Gastroesophageal sphincter (tissue), 4 donors: ENCODE data around the gene FOXQ1. TPM values are rescaled to one million over a fixed set of nuclear protein-coding genes. Genes with fewer than 3 reads are reported as not detected.

Experiments used
- ATAC-seq: fragments of 150-250 bp; one replicate; pipeline ENCODE4 v1.9.1; 2016; ENCODE audit warnings: mild to moderate bottlenecking, moderate library complexity
- H3K27ac ChIP-seq, 4 donors: fragments of 200-600 bp; sonication (generic) in 3 of 4; 1 replicate in 3 of 4; 2 replicates in 1 of 4; pipeline ENCODE4 v1.5.1; 2016 to 2019
- H3K27me3 ChIP-seq: fragments of 200-600 bp; sonication (generic); one replicate; pipeline ENCODE4 v1.5.1; 2019
- H3K36me3 ChIP-seq, 2 donors: fragments of 200-600 bp; sonication (generic); one replicate each; pipeline ENCODE4 v1.5.1; 2019; ENCODE audit warnings: control low read depth in 1 of 2
- H3K4me1 ChIP-seq, 3 donors: fragments of 200-600 bp; sonication (generic); 1 replicate in 2 of 3; 2 replicates in 1 of 3; pipeline ENCODE4 v1.5.1; 2016 to 2019; ENCODE audit warnings: control low read depth in 2 of 3
- H3K4me3 ChIP-seq, 2 donors: fragments of 200-600 bp; sonication (generic); one replicate each; pipeline ENCODE4 v1.5.1; 2019; ENCODE audit warnings: mild to moderate bottlenecking in 1 of 2, moderate library complexity in 1 of 2
- H3K9me3 ChIP-seq, 3 donors: fragments of 200-600 bp; sonication (generic); one replicate each; pipeline ENCODE4 v1.5.1; 2017 to 2019; ENCODE audit warnings: control low read depth in 2 of 3
- CTCF ChIP-seq, 4 experiments: fragments of 200-600 bp in 2 of 4; fragments of 450-650 bp in 2 of 4; sonication (generic) in 1 of 4; IDR thresholded peaks; one replicate each; pipeline ENCODE4 v1.5.1; 2017 to 2019; ENCODE audit warnings: antibody characterized with exemption in 4 of 4, mild to moderate bottlenecking in 2 of 4, moderate library complexity in 2 of 4
- EP300 ChIP-seq: sonication (generic); formaldehyde crosslinking; IDR thresholded peaks from one replicate; pipeline ENCODE4 v1.6.1; 2017; ENCODE audit warnings: antibody characterized with exemption, mild to moderate bottlenecking
- POLR2A ChIP-seq, 2 donors: fragments of 450-650 bp; IDR thresholded peaks; one replicate each; pipeline ENCODE4 v1.6.1; 2017; ENCODE audit warnings: antibody characterized with exemption in 2 of 2, mild to moderate bottlenecking in 2 of 2, moderate library complexity in 1 of 2
- POLR2AphosphoS5 ChIP-seq: sonication (generic); formaldehyde crosslinking; IDR thresholded peaks from one replicate; pipeline ENCODE4 v1.6.1; 2017; ENCODE audit warnings: antibody characterized with exemption
- WGBS, 2 donors: methylation state at CpG; one replicate each; pipeline ENCODE4 v1.1.5; 2018; ENCODE audit warnings: low coverage in 1 of 2; 5-methylcytosine and 5-hydroxymethylcytosine counted together
- total RNA-seq, 4 donors: library from RNA; depleted of rRNA; stranded (reverse); fragments of >200 nt; gene quantifications; one replicate each; pipeline ENCODE4 v1.1.0, GENCODE V29; 2016

FOXQ1 gene
- total RNA-seq, 4 donors from 2014 or later, result 0.40 to 7.0 (median 4.5) TPM

- ATAC-seq, result peak; percentile 38
- Histone ChIP-seq H3K4me1 (peaks cover 9 to 66% (median 28%) of the 10 kb centered on the region in 3 donors), H3K36me3 (no peaks in the 10 kb centered on the region), H3K27ac (peak overlapping the region in 3 of 4 donors; percentile 53 to 68 (median 59)), H3K4me3 (no peak overlapping the region), H3K27me3 (no peaks in the 10 kb centered on the region), H3K9me3 (peaks cover 0 to under 1% (median 0%) of the 10 kb centered on the region in 3 donors)
- 82% methylated on average over 6 of the region's 7 CpGs; no CpG with 5 or more reads in 1 of the 2 donors for WGBS, 2 donors
- no peak for TF ChIP-seq POLR2A (IDR thresholded peaks at IDR 0.05)
- no peak for TF ChIP-seq CTCF (IDR thresholded peaks at IDR 0.05)
- TF ChIP-seq EP300, result no peak
- no peak for TF ChIP-seq POLR2AphosphoS5
These were observed 13.0 kb downstream of the FOXQ1 start for GRCh38 chr6:1324936-1325335.

GRCh38 chr6:1325461-1326309, 13.8 kb downstream of the FOXQ1 start:
- no peak overlapping the region for H3K4me3 ChIP-seq
- H3K27ac ChIP-seq, result peak overlapping the region; percentile 5 to 68 (median 56)
- TF ChIP-seq EP300, result no peak
- no peaks in the 10 kb centered on the region for H3K27me3 ChIP-seq
- H3K9me3 ChIP-seq, result peaks cover 0 to 7% (median 0%) of the 10 kb centered on the region in 3 donors
- peaks cover 9 to 66% (median 28%) of the 10 kb centered on the region in 3 donors for H3K4me1 ChIP-seq
- H3K36me3 ChIP-seq, result no peaks in the 10 kb centered on the region
- ATAC-seq, result peak; percentile 85
- 50 to 69% methylated on average over 4 to 5 of the region's 6 CpGs for WGBS, 2 donors

- Histone ChIP-seq H3K36me3 (no peaks in the 10 kb centered on the region), H3K9me3 (peaks cover 0 to 7% (median 0%) of the 10 kb centered on the region in 3 donors), H3K4me1 (peaks cover 9 to 64% (median 28%) of the 10 kb centered on the region in 3 donors), H3K27me3 (no peaks in the 10 kb centered on the region), H3K4me3 (no peak overlapping the region), H3K27ac (peak overlapping the region; percentile 5 to 68 (median 56))
- peak; percentile 17 for TF ChIP-seq POLR2AphosphoS5
- TF ChIP-seq CTCF (IDR thresholded peaks at IDR 0.05), result no peak
- TF ChIP-seq EP300, result no peak
- 11 to 19% methylated on average over 7 to 8 of the region's 11 CpGs for WGBS, 2 donors
- ATAC-seq, result no peak
These were observed 14.7 kb downstream of the FOXQ1 start for GRCh38 chr6:1326535-1327121.

GRCh38 chr6:1327630-1328029, 15.7 kb downstream of the FOXQ1 start:
- ATAC-seq, result no peak
- peaks cover 7 to 54% (median 19%) of the 10 kb centered on the region in 3 donors for H3K4me1 ChIP-seq

More at GRCh38 chr6:1327630-1328029, 15.7 kb downstream of the FOXQ1 start:
- Histone ChIP-seq H3K9me3 (peaks cover 0 to 7% (median 0%) of the 10 kb centered on the region in 3 donors), H3K27ac (peak overlapping the region in 1 of 4 donors; percentile 68), H3K4me3 (no peak overlapping the region), H3K36me3 (no peaks in the 10 kb centered on the region), H3K27me3 (no peaks in the 10 kb centered on the region)
- TF ChIP-seq EP300, result no peak
- no peak for TF ChIP-seq POLR2AphosphoS5
- TF ChIP-seq CTCF (IDR thresholded peaks at IDR 0.05), result no peak
- TF ChIP-seq POLR2A (IDR thresholded peaks at IDR 0.05), result no peak
- 87 to 88% methylated on average over 3 to 6 of the region's 8 CpGs for WGBS, 2 donors
